GM12878 (cell line): Measurements from ENCODE around the gene MYO1E. TPM values are rescaled to one million over a fixed set of nuclear protein-coding genes. Genes with fewer than 3 reads are reported as not detected.

Experiments
- ATAC-seq: fragments of 200-7000 bp; cut with Tn5 transposase; 3 replicates; pipeline ENCODE4 v1.9.1; 2020; ENCODE audit warnings: mild to moderate bottlenecking, moderate library complexity
- BruUV-seq: library from RNA; stranded (reverse); fragments of 400-500 nt; replicated peaks from 2 replicates; lab custom pipeline; 2021; lab: Mats Ljungman, UMichigan
- CTCF ChIA-PET: fragments of 300-600 bp; sonication (Branson Sonifier 250); formaldehyde crosslinking; extraction: SDS; loops from one replicate; lab custom pipeline; 2021; ENCODE audit warnings: inconsistent platforms; lab: Yijun Ruan, JAX
- POLR2A ChIA-PET: fragments of 350-600 bp; formaldehyde crosslinking; extraction: SDS; loops from one replicate; lab custom pipeline; 2021; ENCODE audit warnings: inconsistent platforms; lab: Charles Lee
- RAD21 ChIA-PET: fragments of 300-600 bp; sonication (Branson Sonifier 250); formaldehyde crosslinking; loops from one replicate; lab custom pipeline; 2023; ENCODE audit warnings: antibody characterized with exemption; ENCODE audit not compliant: unreplicated experiment; lab: Charles Lee
- SMC1A ChIA-PET: fragments of 300-600 bp; sonication (Branson Sonifier 250); formaldehyde crosslinking; loops from one replicate; lab custom pipeline; 2023; ENCODE audit not compliant: unreplicated experiment, uncharacterized antibody; lab: Charles Lee
- DNase-seq: peaks from one replicate; pipeline ENCODE4 v3.0.0-alpha.2; 2011; ENCODE audit warnings: low read depth, low spot score
- FAIRE-seq: peaks from 3 replicates; lab custom pipeline; 2011; peaks lifted over from hg19 to GRCh38; lab: Jason Lieb, UNC
- H2AFZ ChIP-seq: 2 replicates; pipeline ENCODE4 v1.6.0; 2011; ENCODE audit warnings: low read depth, low read length, control low read depth; ENCODE audit not compliant: control insufficient read depth
- H3K27ac ChIP-seq: 2 replicates; pipeline ENCODE4 v1.5.1; 2011; ENCODE audit warnings: control low read depth; ENCODE audit not compliant: control insufficient read depth, insufficient read depth
- H3K27me3 ChIP-seq, 2 experiments: replicated peaks in 1 of 2; 2 replicates each; pipeline versions ENCODE4 v1.6.0 to v1.6.1; 2011; ENCODE audit warnings: low read length in 1 of 2; ENCODE audit not compliant: control insufficient read depth in 2 of 2, insufficient read depth in 2 of 2
- H3K36me3 ChIP-seq, 2 experiments: 2 replicates each; pipeline ENCODE4 v1.5.1; 2011; ENCODE audit warnings: low read length in 1 of 2; ENCODE audit not compliant: control insufficient read depth in 2 of 2, insufficient read depth in 2 of 2
- H3K4me1 ChIP-seq: 2 replicates; pipeline ENCODE4 v1.6.1; 2011; ENCODE audit warnings: mild to moderate bottlenecking, low read length, moderate library complexity, mixed read lengths; ENCODE audit not compliant: control insufficient read depth, insufficient read depth
- H3K4me2 ChIP-seq: 2 replicates; pipeline ENCODE4 v1.6.0; 2011; ENCODE audit warnings: control low read depth; ENCODE audit not compliant: control insufficient read depth, insufficient read depth
- H3K4me3 ChIP-seq: fragments of 200-600 bp; sonication (generic); 2 replicates; pipeline ENCODE4 v1.5.1; 2016
- H3K79me2 ChIP-seq: 2 replicates; pipeline ENCODE4 v1.6.0; 2011; ENCODE audit warnings: low read length; ENCODE audit not compliant: control insufficient read depth, insufficient read depth
- H3K9ac ChIP-seq: 2 replicates; pipeline ENCODE4 v1.8.0; 2011; ENCODE audit warnings: low read length, control low read depth, mixed read lengths; ENCODE audit not compliant: control insufficient read depth, insufficient read depth
- H3K9me3 ChIP-seq: replicated peaks from 3 replicates; pipeline ENCODE4 v1.5.1; 2011; ENCODE audit warnings: mild to moderate bottlenecking, low read length; ENCODE audit not compliant: control insufficient read depth, insufficient read depth
- H4K20me1 ChIP-seq: 2 replicates; pipeline ENCODE4 v1.6.0; 2011; ENCODE audit not compliant: control insufficient read depth, insufficient read depth
- EZH2 ChIP-seq: IDR thresholded peaks from 2 replicates; pipeline ENCODE4 v1.6.1; 2012; ENCODE audit warnings: low read depth, mild to moderate bottlenecking, control low read depth, inconsistent platforms, low read length, borderline replicate concordance; ENCODE audit not compliant: control insufficient read depth
- MTA2 ChIP-seq: fragments of 450-650 bp; IDR thresholded peaks from 2 replicates; pipeline ENCODE4 v1.6.1; 2016; ENCODE audit warnings: low read depth, mild to moderate bottlenecking, moderate library complexity
- ZNF687 ChIP-seq: fragments of 450-650 bp; IDR thresholded peaks from 2 replicates; pipeline ENCODE4 v1.6.1; 2017; ENCODE audit warnings: mild to moderate bottlenecking, moderate library complexity
- whole genome bisulfite sequencing: methylation state at CpG from one replicate; pipeline ENCODE4 v1.1.6; 2016; ENCODE audit warnings: low lambda C conversion rate; ENCODE audit not compliant: insufficient replicate concordance, insufficient coverage; ENCODE audit errors: missing lambda C conversion rate; 5-methylcytosine and 5-hydroxymethylcytosine counted together
- in situ Hi-C: fragments of 300-500 bp; cut with MboI; formaldehyde crosslinking; loops from 9 replicates; pipeline ENCODE4 v1.14.3; 2018; ENCODE audit warnings: mixed read lengths
- intact Hi-C: fragments of 100-400 bp; cut with micrococcal nuclease; formaldehyde crosslinking; loops from one replicate; pipeline ENCODE4 v1.14.2; 2022; ENCODE audit not compliant: unreplicated experiment
- polyA plus RNA-seq, 11 experiments: library from polyadenylated mRNA; depleted of rRNA in 4 of 11; unstranded in 6 of 11; stranded (reverse) in 5 of 11; fragments of >200 nt; fragmentation: Nextera tagmentation in 4 of 11; fragmentation: Illumina TruSeq in 1 of 11; extraction: Ambion mirVana in 4 of 11; extraction: Trizol in 1 of 11; gene quantifications; 1 replicate in 1 of 11; 2 replicates in 10 of 11; pipeline versions ENCODE4 v1.2.1 to v1.2.3, GENCODE V29; 2011 to 2016; ENCODE audit warnings: inconsistent platforms in 2 of 11, missing spikeins in 2 of 11, low read depth in 1 of 11
- total RNA-seq, 4 experiments: library from RNA; depleted of rRNA in 3 of 4; stranded (reverse); fragments of >200 nt in 3 of 4; fragmentation: Illumina TruSeq in 1 of 4; extraction: Trizol in 1 of 4; gene quantifications; 2 replicates each; pipeline versions ENCODE4 v1.2.1 to v1.2.3, GENCODE V29; 2013 to 2021

The MYO1E gene
- total and polyA plus RNA-seq, 10 of the 15 experiments (the other 5 are each of a cell fraction or from before 2014, with no cell fraction given), result 10.3 to 266 (median 64.9) TPM

- WGBS, result 97% methylated on average over 9 of the region's 9 CpGs
- DNase-seq (no peak), ATAC-seq (no peak), FAIRE-seq (no peak)
- Histone ChIP-seq H3K9me3 (no peaks in the 10 kb centered on the region), H4K20me1 (no peaks in the 10 kb centered on the region), H3K4me3 (no peak overlapping the region), H3K27ac (no peak overlapping the region), H2AFZ (no peak overlapping the region), H3K4me2 (no peak overlapping the region), H3K9ac (no peak overlapping the region)
- BruUV-seq, result no TSS peak
- ChIA-PET CTCF (interaction anchor here (0.6 kb wide), 2 partner anchors 22 to 328 kb away, joined by 3 read pairs; no protein-coding TSS in a partner anchor), POLR2A (interaction anchor here (0.5 to 0.7 kb wide), 2 partner anchors 189 to 1220 kb away, joined by 3 to 5 read pairs; no protein-coding TSS in a partner anchor), SMC1A (interaction anchor here (0.9 kb wide), 1 partner anchor 213 kb away, joined by 5 read pairs; no protein-coding TSS in a partner anchor), RAD21 (no interaction called here)
- intact Hi-C loops (no loop called here), in situ Hi-C loops (no loop called here)
- TF ChIP-seq EZH2 (no peak), ZNF687 (no peak), MTA2 (no peak)
- TF ChIP-seq, all 136 proteins: peak for 0
- H3K79me2 ChIP-seq, result no peaks in the 10 kb centered on the region
- H3K4me1 ChIP-seq, result no peaks in the 10 kb centered on the region
- no peaks in the 10 kb centered on the region for H3K27me3 ChIP-seq
- H3K36me3 ChIP-seq, result peaks cover 5 to 46% of the 10 kb centered on the region in 2 experiments
These were observed 172.1 kb downstream of the MYO1E start for GRCh38 chr15:59200560-59200959.
